HG03097 (cell line): ENCODE results near the gene C19orf25.
"Not testable (repeated sequence)": the region's sequence is repeated elsewhere in the genome, so short reads cannot be mapped to it uniquely, and the experiment has no call there.

ENCODE experiments used
- ATAC-seq: cut with Tn5 transposase; IDR thresholded peaks from one replicate; pipeline ENCODE4 v1.9.1; 2021; ENCODE audit not compliant: unreplicated experiment, low FRiP score

C19orf25 gene

DNA sequence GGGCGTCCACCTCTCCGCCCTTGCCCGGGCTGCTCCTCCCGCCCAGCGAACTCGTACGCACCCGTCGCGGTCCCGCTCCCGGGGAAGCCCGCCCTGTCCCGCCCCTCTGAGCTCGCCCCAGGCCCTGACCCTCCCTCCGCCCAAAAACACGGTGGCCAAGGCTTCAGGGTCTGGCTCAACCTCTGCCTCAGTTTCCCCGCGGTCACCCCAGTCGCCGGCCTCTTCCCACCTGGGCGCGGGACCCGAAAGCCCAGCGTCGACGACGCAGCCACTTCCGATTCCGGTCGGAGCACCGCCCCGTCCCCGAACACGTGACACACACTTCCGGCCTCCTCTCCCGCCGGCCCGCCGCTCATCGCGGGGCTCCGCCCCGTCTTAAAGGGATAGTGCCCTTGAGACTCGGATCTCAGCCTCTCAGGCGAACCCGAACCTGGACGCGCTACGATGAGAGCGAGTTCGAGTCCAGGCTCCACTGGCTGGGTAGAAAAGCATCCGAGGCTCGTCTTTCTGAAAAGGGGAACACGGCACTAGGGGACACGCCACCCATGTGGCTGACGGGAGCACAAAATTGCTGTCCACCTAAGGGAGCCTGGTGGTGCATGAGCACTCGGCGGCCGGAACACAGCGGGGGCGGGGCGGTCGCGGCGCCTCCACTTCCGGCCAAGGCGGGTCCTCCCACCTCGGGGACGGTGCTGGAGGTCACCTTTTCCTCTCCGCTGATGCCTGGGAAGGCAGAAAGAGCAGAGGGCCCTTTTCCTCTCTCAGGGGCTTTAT, at the start of gene C19orf25:
Gene C19orf25, minus strand, starts transcription at position 282 of the 774 bp plus-strand sequence. CDS start 312 bp downstream, outside the sequence.
- peak; percentile 78 for ATAC-seq

GRCh38 chr19:1527650-1528309, 48.8 kb upstream of the C19orf25 start:
- no peak for ATAC-seq

DNA sequence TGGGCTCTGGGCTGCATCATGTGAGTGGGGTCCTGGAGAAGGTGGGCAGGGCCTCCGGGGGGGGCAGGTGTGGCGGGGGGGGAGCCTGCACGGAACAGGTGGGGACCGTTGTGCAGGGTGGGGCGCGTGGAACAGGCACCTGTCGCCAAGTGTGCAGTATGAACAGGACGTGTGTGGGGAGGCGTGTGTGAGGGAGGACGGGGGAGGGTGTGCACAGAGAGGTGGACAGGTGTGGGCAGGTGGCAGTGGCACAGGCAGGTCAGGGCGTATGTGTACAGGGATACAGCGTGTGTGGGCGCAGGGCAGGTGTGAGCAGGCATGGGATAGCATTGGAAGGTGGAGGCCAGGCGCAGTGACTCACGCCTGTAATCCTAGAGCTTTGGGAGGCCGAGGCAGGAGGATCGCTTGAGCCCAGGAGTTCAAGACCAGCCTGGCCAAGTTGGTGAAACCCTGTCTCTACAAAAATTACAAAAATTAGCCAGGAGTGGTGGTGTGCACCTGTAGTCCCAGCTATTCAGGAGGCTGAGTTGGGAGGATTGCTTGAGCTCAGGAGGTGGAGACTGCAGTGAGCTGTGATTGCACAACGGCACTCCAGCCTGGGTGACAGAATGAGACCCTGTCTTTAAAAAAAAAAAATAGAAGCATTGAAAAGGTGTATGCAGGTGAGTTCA, 48.1 kb upstream of the C19orf25 start:
- no peak for ATAC-seq

- no peak for ATAC-seq
Measured at GRCh38 chr19:1526066-1526778, 47.2 kb upstream of the C19orf25 start.

DNA sequence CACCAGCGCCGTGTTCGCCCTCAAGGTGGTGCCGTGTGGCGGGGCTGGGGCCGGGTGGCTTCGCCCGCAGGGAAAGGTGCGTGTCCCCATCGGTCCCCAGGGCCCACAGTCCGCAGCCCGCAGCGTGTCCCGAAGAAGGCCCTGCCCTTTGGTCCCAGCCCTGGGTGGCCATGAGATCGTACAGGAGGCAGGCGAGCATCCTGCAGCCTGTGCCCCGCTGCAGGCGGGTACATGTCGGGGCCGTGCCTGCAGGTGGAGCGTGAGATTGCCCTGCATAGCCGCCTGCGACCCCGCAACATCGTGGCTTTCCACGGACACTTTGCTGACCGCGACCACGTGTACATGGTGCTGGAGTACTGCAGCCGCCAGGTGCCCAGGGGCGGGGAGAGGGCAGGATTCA, 46.3 kb upstream of the C19orf25 start:
- no peak for ATAC-seq

- no peak for ATAC-seq
Measured at GRCh38 chr19:1524972-1525325, 45.9 kb upstream of the C19orf25 start.

- ATAC-seq = no peak
Measured at GRCh38 chr19:1524287-1524971, 45.4 kb upstream of the C19orf25 start.

GRCh38 chr19:1523412-1524286, 44.6 kb upstream of the C19orf25 start, which contains the start of gene PLK5:
Gene PLK5 (plus strand): TSS chr19:1524077. CDS start chr19:1526997, 2,920 bp downstream.
- ATAC-seq = no peak

- no peak for ATAC-seq
Measured at GRCh38 chr19:1522838-1523237, 43.8 kb upstream of the C19orf25 start.

DNA sequence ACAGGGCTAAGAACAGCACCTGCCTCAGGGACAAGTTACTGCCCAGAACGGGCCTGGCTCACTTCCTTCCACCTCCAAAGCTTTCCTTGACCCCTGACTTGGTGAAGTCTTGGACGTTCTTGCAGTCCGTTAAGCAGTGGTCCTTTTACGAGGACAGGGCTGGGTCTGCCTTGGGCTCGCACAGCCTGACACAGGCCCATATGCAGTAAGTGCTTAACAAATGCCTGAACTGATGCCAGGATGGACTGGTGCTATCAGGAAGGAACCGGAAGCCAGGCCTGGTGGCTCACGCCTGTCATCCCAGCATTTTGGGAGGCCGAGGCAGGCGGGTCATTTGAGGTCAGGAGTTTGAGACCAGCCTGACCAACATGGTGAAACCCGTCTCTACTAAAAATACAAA, 43.0 kb upstream of the C19orf25 start:
- no peak for ATAC-seq

DNA sequence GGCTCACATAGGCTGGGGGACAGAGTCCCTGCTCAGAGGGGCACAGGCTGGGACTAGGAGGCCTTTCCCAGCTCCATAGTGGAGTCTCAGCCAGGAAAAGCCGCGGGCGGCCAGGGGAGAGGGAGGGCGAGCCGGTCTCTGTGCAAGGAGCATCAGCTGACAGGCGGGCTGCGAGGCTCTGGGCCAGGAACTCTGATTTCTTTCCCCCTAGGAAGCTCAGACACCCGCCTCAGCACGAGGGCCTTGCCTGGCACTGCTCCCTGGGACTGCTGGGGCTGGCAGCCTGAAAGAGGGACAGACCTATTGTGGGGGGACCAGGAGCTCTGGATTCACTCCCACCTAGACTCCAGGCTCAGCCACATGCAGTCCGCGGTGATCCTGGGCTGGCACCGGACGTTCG, 42.6 kb upstream of the C19orf25 start:
- ATAC-seq = no peak

DNA sequence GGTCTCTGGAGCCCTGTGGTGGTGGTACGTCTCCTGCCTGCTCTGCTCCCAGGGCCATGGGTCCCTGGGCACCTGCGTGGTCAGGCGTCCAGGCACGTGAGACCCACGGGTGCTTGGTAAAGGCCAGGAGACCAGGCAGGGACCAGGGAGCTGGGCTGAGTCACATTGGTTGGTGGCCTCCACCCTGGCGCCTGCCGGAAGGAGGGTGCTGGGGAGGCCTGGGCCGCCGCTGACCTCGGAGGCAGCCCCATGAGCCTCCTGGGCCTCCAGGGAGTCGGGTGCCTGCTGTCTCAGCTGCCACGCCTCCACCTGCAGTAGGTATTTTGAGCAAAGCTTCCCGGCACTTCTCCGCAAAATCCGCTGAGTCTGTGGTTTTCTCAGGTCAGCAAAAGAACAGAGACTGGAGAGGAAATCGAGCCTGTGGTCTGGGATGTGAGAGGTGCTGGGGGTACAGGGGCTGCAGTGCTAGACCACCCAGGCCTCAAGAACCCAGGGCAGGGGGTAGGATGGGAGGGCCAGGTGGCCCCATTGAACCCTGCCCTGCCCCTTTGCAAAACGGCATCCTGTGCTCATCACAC, 41.3 kb upstream of the C19orf25 start:
- ATAC-seq = no peak

- not testable (repeated sequence) for ATAC-seq
Measured at GRCh38 chr19:1519802-1520201, 40.8 kb upstream of the C19orf25 start.

- no peak for ATAC-seq
Measured at GRCh38 chr19:1518471-1518870, 39.5 kb upstream of the C19orf25 start.

DNA sequence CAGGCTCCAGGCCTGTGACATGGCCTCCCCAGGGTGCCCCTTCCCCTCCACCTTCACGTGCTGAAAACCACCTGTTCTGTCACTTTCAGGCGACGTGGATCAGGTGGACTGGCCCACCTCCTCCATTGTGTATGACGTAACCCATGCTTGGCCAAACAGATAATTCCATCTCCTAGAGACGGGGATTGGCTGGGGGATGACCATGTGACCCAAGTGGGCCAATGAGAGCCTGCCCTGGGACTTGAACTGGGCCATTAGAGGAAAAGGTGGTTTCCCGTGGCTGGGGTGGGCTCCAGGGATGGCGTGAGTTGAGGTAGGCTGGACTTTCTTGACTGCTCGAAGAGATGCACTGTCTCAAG, 37.4 kb upstream of the C19orf25 start:
- ATAC-seq = no peak

DNA sequence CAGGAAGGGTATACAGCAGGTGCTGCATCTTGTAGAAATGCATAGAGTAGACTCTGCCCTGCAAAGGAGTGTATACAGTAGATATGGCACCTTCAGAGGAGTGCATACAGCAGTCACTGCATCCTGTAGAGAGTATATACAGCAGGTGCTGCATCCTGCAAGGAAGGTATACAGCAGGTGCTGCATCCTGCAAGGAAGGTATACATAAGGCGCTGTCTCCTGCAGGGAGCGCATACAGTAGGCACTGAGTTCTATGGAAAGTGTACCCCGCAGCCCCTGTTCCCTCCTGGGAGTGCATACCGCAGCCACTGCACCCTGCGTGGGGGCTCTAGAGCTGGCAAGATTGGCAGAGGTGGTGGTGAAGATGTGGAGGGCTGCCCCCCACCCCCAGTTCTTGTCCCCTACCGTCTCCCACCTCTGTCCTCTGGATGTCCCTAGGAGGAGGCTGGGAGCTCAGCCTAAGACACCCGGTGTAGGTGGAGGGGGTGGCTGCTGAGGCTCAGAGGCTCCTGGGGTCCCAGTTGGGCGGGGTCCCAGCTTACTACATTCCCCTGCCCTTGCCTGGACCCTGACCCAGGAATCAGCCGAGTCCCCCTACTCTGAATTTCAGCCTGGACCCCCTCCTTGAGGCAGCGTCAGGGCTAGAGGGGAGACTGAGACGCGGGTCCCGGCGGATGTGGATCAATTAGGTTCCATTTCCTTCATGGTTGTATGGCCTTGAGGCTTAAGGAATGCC, 36.1 kb upstream of the C19orf25 start:
- ATAC-seq = no peak

- no peak for ATAC-seq
Measured at GRCh38 chr19:1514295-1514661, 35.3 kb upstream of the C19orf25 start.

- ATAC-seq = no peak
Measured at GRCh38 chr19:1513499-1514294, 34.7 kb upstream of the C19orf25 start.
